Neural cell (in vitro differentiated cells): ENCODE data around the gene RABL3. TPM values are rescaled to one million over a fixed set of nuclear protein-coding genes. Genes with fewer than 3 reads are reported as not detected.

Experiments
- H2AFZ ChIP-seq: fragments of 200-600, 300-800 bp; sonication (generic), shearing (Covaris generic); 2 replicates; pipeline ENCODE4 v1.6.0; 2014; ENCODE audit warnings: low read depth, mild to moderate bottlenecking, antibody characterized with exemption, low read length, moderate library complexity
- H3F3A ChIP-seq: fragments of 200-600 bp; shearing (Covaris generic); 2 replicates; pipeline ENCODE4 v1.6.1; 2016; ENCODE audit warnings: mild to moderate bottlenecking, moderate library complexity, mixed read lengths, antibody characterized with exemption, low read length; ENCODE audit not compliant: insufficient read depth, poor library complexity, severe bottlenecking
- H3K27ac ChIP-seq: fragments of 200-600, 300-800 bp; sonication (generic), shearing (Covaris generic); 2 replicates; pipeline ENCODE4 v1.5.1; 2014; ENCODE audit warnings: mild to moderate bottlenecking, low read length, moderate library complexity
- H3K27me3 ChIP-seq: fragments of 300-800, 200-600 bp; sonication (generic), shearing (Covaris generic); 2 replicates; pipeline ENCODE4 v1.6.0; 2014; ENCODE audit warnings: mild to moderate bottlenecking, low read depth, low read length, moderate library complexity; ENCODE audit not compliant: insufficient read depth
- H3K36me3 ChIP-seq: fragments of 300-800, 200-600 bp; sonication (generic), shearing (Covaris generic); 2 replicates; pipeline ENCODE4 v1.5.1; 2014; ENCODE audit warnings: mild to moderate bottlenecking, antibody characterized with exemption, low read length, moderate library complexity; ENCODE audit not compliant: insufficient read depth
- H3K4me2 ChIP-seq: fragments of 300-800, 200-600 bp; sonication (generic), shearing (Covaris generic); 2 replicates; pipeline ENCODE4 v1.6.0; 2014; ENCODE audit warnings: mild to moderate bottlenecking, low read length
- H3K4me3 ChIP-seq: fragments of 300-800, 200-600 bp; sonication (generic), shearing (Covaris generic); 2 replicates; pipeline ENCODE4 v1.5.1; 2014; ENCODE audit warnings: mild to moderate bottlenecking, low read length, moderate library complexity
- H3K79me2 ChIP-seq: fragments of 200-600 bp; shearing (Covaris generic); replicated peaks from 2 replicates; pipeline ENCODE4 v1.6.0; 2014; ENCODE audit warnings: mild to moderate bottlenecking, low read length, moderate library complexity; ENCODE audit not compliant: insufficient read depth
- H3K9ac ChIP-seq: fragments of 300-800, 200-600 bp; sonication (generic), shearing (Covaris generic); 2 replicates; pipeline ENCODE4 v1.6.1; 2016; ENCODE audit warnings: mild to moderate bottlenecking, low read length, mixed read lengths
- H3K9me2 ChIP-seq: fragments of 200-600 bp; shearing (Covaris generic); 2 replicates; pipeline ENCODE4 v1.6.1; 2016; ENCODE audit warnings: mild to moderate bottlenecking, low read length, mixed read lengths; ENCODE audit not compliant: insufficient read depth
- H3K9me3 ChIP-seq: fragments of 200-600, 300-800 bp; sonication (generic), shearing (Covaris generic); 2 replicates; pipeline ENCODE4 v1.6.1; 2016; ENCODE audit warnings: mild to moderate bottlenecking, mixed run types, low read length, moderate library complexity, mixed read lengths
- H4K20me1 ChIP-seq: fragments of 200-600 bp; shearing (Covaris generic); 2 replicates; pipeline ENCODE4 v1.6.1; 2016; ENCODE audit warnings: mild to moderate bottlenecking, mixed run types; ENCODE audit not compliant: insufficient read depth
- EP300 ChIP-seq: fragments of 450-650 bp; conservative IDR thresholded peaks from 2 replicates; pipeline ENCODE4 v1.6.1; 2014; ENCODE audit warnings: antibody characterized with exemption, mild to moderate bottlenecking, moderate library complexity; ENCODE audit not compliant: poor library complexity, severe bottlenecking
- EZH2 ChIP-seq: fragments of 200-600, 300-800 bp; shearing (Covaris generic), sonication (generic); IDR thresholded peaks from 2 replicates; pipeline ENCODE4 v1.6.1; 2014; ENCODE audit warnings: antibody characterized with exemption, low read length, borderline replicate concordance, mild to moderate bottlenecking; ENCODE audit not compliant: insufficient read depth, poor library complexity, severe bottlenecking
- MXI1 ChIP-seq: fragments of 450-650 bp; conservative IDR thresholded peaks from 2 replicates; pipeline ENCODE4 v1.6.1; 2014; ENCODE audit warnings: antibody characterized with exemption, mild to moderate bottlenecking; ENCODE audit not compliant: poor library complexity, severe bottlenecking
- POLR2AphosphoS5 ChIP-seq: IDR thresholded peaks from 2 replicates; pipeline ENCODE4 v1.6.1; 2012
- RAD21 ChIP-seq: fragments of 450-650 bp; conservative IDR thresholded peaks from 2 replicates; pipeline ENCODE4 v1.6.1; 2014; ENCODE audit warnings: antibody characterized with exemption, mild to moderate bottlenecking, moderate library complexity
- SMC3 ChIP-seq: fragments of 450-650 bp; conservative IDR thresholded peaks from 2 replicates; pipeline ENCODE4 v1.6.1; 2014; ENCODE audit warnings: antibody characterized with exemption, mild to moderate bottlenecking, moderate library complexity; ENCODE audit not compliant: poor library complexity
- TAF1 ChIP-seq: IDR thresholded peaks from 2 replicates; pipeline ENCODE4 v1.6.1; 2012; ENCODE audit warnings: low read depth
- polyA plus RNA-seq: library from polyadenylated mRNA; depleted of rRNA; stranded (reverse); fragments of >200 nt; gene quantifications from 2 replicates; pipeline ENCODE4 v1.2.3, GENCODE V29; 2014
- TF ChIP-seq, protein P1 (sequence below): IDR thresholded peaks from 2 replicates; pipeline ENCODE4 v1.6.1; 2012; ENCODE audit warnings: borderline replicate concordance
- TF ChIP-seq, protein P2 (sequence below): fragments of 450-650 bp; IDR thresholded peaks from 2 replicates; pipeline ENCODE4 v1.5.1; 2014; ENCODE audit warnings: antibody characterized with exemption, mild to moderate bottlenecking, moderate library complexity; ENCODE audit not compliant: poor library complexity, severe bottlenecking

Gene RABL3
- polyA plus RNA-seq, 1 donor from 2014 or later, result 14.7 TPM

DNA sequence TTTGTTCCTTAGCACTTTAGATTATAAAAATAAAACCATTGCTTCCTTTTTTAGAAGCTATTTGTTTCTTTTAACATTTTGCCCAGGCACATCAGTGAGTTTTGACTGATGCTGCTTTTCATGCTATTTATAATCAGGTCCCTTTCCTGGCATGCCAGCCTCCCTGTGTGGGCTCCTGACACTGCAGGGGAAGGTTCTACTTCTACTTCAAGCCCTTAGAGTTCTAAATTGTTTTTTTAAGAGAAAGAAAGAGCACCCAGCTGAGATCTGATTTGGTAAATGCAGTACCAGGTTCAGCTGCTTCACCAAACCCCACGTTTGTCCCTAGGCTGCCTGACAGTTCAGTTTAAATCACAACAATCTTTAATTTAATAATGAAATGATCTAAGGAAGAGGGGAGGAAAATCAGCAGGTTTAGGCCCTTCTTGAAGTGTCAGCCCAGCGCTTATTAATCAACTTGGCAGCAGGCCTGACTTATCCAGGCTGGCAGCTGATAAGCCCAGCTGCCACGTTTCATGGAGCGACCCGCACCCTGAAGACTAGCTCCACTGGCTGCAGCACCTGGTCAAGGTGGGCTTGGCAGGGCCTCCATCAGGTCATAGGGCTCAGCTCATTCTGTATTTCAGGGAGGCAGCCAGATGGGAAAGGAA, 89.3 kb downstream of the RABL3 start:
- no peak overlapping the region for H2AFZ ChIP-seq
- no peaks in the 10 kb centered on the region for H3K27me3 ChIP-seq
- H3K4me2 ChIP-seq, result no peak overlapping the region
- no peaks in the 10 kb centered on the region for H3K9me2 ChIP-seq
- no peaks in the 10 kb centered on the region for H4K20me1 ChIP-seq
- no peaks in the 10 kb centered on the region for H3K9me3 ChIP-seq
- TF ChIP-seq POLR2AphosphoS5 (no peak), MXI1 (no peak)
- H3K9ac ChIP-seq, result no peak overlapping the region
- no peaks in the 10 kb centered on the region for H3K79me2 ChIP-seq
- H3F3A ChIP-seq, result no peaks in the 10 kb centered on the region
- no peak overlapping the region for H3K27ac ChIP-seq
- no peak overlapping the region for H3K4me3 ChIP-seq
- H3K36me3 ChIP-seq, result no peaks in the 10 kb centered on the region

DNA sequence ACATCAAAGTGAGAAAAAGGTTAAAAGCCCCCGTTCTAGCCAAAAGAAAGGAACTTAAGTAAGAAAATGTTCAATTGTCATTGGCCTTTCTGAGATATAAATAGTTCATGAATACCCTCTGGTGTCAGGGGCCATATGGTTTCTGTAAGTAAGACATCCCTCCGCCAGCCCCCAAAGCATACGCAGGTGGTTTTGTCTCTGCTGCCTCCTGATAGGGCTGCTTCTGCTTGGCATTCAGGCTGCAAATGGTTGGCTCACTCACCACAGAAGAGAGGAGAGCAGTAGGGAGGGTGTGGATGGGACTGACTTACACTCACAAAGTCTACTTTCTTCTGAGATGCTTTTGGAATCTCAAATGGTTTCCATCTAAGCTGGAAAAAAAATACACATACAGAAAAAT, 90.0 kb downstream of the RABL3 start:
- no peaks in the 10 kb centered on the region for H3K79me2 ChIP-seq
- no peaks in the 10 kb centered on the region for H3K9me3 ChIP-seq
- H3K9ac ChIP-seq, result no peak overlapping the region
- no peak overlapping the region for H2AFZ ChIP-seq
- no peaks in the 10 kb centered on the region for H3F3A ChIP-seq
- H3K27ac ChIP-seq, result no peak overlapping the region
- no peaks in the 10 kb centered on the region for H3K36me3 ChIP-seq
- no peak overlapping the region for H3K4me2 ChIP-seq
- H3K27me3 ChIP-seq, result no peaks in the 10 kb centered on the region
- no peaks in the 10 kb centered on the region for H4K20me1 ChIP-seq
- no peak overlapping the region for H3K4me3 ChIP-seq
- TF ChIP-seq EZH2 (no peak), EP300 (no peak), POLR2AphosphoS5 (no peak), RAD21 (no peak), MXI1 (no peak), SMC3 (no peak), TAF1 (no peak)
- TF ChIP-seq, protein P1, sequence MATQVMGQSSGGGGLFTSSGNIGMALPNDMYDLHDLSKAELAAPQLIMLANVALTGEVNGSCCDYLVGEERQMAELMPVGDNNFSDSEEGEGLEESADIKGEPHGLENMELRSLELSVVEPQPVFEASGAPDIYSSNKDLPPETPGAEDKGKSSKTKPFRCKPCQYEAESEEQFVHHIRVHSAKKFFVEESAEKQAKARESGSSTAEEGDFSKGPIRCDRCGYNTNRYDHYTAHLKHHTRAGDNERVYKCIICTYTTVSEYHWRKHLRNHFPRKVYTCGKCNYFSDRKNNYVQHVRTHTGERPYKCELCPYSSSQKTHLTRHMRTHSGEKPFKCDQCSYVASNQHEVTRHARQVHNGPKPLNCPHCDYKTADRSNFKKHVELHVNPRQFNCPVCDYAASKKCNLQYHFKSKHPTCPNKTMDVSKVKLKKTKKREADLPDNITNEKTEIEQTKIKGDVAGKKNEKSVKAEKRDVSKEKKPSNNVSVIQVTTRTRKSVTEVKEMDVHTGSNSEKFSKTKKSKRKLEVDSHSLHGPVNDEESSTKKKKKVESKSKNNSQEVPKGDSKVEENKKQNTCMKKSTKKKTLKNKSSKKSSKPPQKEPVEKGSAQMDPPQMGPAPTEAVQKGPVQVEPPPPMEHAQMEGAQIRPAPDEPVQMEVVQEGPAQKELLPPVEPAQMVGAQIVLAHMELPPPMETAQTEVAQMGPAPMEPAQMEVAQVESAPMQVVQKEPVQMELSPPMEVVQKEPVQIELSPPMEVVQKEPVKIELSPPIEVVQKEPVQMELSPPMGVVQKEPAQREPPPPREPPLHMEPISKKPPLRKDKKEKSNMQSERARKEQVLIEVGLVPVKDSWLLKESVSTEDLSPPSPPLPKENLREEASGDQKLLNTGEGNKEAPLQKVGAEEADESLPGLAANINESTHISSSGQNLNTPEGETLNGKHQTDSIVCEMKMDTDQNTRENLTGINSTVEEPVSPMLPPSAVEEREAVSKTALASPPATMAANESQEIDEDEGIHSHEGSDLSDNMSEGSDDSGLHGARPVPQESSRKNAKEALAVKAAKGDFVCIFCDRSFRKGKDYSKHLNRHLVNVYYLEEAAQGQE, result no peak
- TF ChIP-seq, protein P2, sequence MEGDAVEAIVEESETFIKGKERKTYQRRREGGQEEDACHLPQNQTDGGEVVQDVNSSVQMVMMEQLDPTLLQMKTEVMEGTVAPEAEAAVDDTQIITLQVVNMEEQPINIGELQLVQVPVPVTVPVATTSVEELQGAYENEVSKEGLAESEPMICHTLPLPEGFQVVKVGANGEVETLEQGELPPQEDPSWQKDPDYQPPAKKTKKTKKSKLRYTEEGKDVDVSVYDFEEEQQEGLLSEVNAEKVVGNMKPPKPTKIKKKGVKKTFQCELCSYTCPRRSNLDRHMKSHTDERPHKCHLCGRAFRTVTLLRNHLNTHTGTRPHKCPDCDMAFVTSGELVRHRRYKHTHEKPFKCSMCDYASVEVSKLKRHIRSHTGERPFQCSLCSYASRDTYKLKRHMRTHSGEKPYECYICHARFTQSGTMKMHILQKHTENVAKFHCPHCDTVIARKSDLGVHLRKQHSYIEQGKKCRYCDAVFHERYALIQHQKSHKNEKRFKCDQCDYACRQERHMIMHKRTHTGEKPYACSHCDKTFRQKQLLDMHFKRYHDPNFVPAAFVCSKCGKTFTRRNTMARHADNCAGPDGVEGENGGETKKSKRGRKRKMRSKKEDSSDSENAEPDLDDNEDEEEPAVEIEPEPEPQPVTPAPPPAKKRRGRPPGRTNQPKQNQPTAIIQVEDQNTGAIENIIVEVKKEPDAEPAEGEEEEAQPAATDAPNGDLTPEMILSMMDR, result no peak
- H3K9me2 ChIP-seq, result no peaks in the 10 kb centered on the region
